ENCODE measurements around the gene PPM1H.
"Not testable (repeated sequence)": the region's sequence is repeated elsewhere in the genome, so short reads cannot be mapped to it uniquely, and the experiment has no call there.

Gene PPM1H, protein sequence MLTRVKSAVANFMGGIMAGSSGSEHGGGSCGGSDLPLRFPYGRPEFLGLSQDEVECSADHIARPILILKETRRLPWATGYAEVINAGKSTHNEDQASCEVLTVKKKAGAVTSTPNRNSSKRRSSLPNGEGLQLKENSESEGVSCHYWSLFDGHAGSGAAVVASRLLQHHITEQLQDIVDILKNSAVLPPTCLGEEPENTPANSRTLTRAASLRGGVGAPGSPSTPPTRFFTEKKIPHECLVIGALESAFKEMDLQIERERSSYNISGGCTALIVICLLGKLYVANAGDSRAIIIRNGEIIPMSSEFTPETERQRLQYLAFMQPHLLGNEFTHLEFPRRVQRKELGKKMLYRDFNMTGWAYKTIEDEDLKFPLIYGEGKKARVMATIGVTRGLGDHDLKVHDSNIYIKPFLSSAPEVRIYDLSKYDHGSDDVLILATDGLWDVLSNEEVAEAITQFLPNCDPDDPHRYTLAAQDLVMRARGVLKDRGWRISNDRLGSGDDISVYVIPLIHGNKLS

GRCh38 chr12:62934799-62935674, at the start of gene PPM1H:
Gene PPM1H (minus strand): TSS chr12:62935150. CDS start chr12:62934736, 414 bp downstream.
- peak; percentile 76 to 77 for ATAC-seq (replicated peaks)
- peak within 1 kb of the TSS; percentile 83 to 88 for H3K4me3 Mint-ChIP-seq
- H3K27me3 Mint-ChIP-seq, result peaks cover 31 to 40% of the 10 kb centered on the region in 2 donors
- H3K4me1 Mint-ChIP-seq, result peaks cover 13 to 17% of the 10 kb centered on the region in 2 donors
- H3K27ac Mint-ChIP-seq, result peak within 1 kb of the TSS; percentile 82
- H3K36me3 Mint-ChIP-seq, result no peaks in the 10 kb centered on the region
- peak; percentile 28 for DNase-seq
- peaks cover 0 to 3% of the 10 kb centered on the region in 2 donors for H3K9me3 Mint-ChIP-seq

- H3K4me3 Mint-ChIP-seq, result no peak overlapping the region
- H3K27me3 Mint-ChIP-seq, result no peaks in the 10 kb centered on the region
- H3K36me3 Mint-ChIP-seq, result no peaks in the 10 kb centered on the region
- H3K4me1 Mint-ChIP-seq, result no peaks in the 10 kb centered on the region
- ATAC-seq (replicated peaks) (peak in 1 of 2 donors; percentile 34), DNase-seq (no peak)
- H3K9me3 Mint-ChIP-seq, result no peaks in the 10 kb centered on the region
- no peak overlapping the region for H3K27ac Mint-ChIP-seq
These were observed 48.6 kb upstream of the PPM1H start for GRCh38 chr12:62983594-62983993.

DNA sequence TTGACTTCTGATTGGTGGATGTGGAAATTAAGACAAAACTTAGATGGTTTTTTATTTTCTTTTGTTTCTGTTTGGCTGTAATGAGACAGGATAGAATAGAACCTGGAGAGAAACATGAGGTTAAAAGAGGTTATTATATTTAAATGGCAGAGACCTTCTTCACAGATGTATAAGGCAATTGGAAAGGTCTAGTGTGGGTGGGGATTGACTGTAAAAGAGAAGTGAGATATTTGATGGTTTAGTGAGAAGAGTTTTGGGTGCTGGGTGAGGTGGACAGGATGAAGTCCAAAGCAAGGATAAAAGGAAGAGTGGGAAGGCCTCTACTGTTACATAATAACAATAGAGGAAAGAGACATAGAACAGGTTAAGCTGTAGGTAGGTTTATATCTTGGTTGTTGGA, 43.8 kb upstream of the PPM1H start:
- ATAC-seq (replicated peaks) (peak; percentile 74 to 79), DNase-seq (no peak)
- Mint-ChIP-seq H3K27me3 (peaks cover 0 to 5% of the 10 kb centered on the region in 2 donors), H3K36me3 (no peaks in the 10 kb centered on the region), H3K27ac (no peak overlapping the region), H3K4me3 (no peak overlapping the region), H3K4me1 (no peaks in the 10 kb centered on the region), H3K9me3 (no peaks in the 10 kb centered on the region)

GRCh38 chr12:62977883-62978282, 42.9 kb upstream of the PPM1H start:
- DNase-seq (no peak), ATAC-seq (replicated peaks) (no peak)
- Mint-ChIP-seq H3K27me3 (peaks cover 0 to 5% of the 10 kb centered on the region in 2 donors), H3K9me3 (no peaks in the 10 kb centered on the region), H3K36me3 (no peaks in the 10 kb centered on the region), H3K4me3 (no peak overlapping the region), H3K4me1 (no peaks in the 10 kb centered on the region), H3K27ac (no peak overlapping the region)

- H3K4me3 Mint-ChIP-seq, result no peak overlapping the region
- no peaks in the 10 kb centered on the region for H3K36me3 Mint-ChIP-seq
- ATAC-seq (replicated peaks) (no peak), DNase-seq (no peak)
- H3K27ac Mint-ChIP-seq, result no peak overlapping the region
- no peaks in the 10 kb centered on the region for H3K9me3 Mint-ChIP-seq
- no peaks in the 10 kb centered on the region for H3K4me1 Mint-ChIP-seq
- H3K27me3 Mint-ChIP-seq, result peaks cover 0 to 5% of the 10 kb centered on the region in 2 donors
These were observed 42.5 kb upstream of the PPM1H start for GRCh38 chr12:62977418-62977817.

DNA sequence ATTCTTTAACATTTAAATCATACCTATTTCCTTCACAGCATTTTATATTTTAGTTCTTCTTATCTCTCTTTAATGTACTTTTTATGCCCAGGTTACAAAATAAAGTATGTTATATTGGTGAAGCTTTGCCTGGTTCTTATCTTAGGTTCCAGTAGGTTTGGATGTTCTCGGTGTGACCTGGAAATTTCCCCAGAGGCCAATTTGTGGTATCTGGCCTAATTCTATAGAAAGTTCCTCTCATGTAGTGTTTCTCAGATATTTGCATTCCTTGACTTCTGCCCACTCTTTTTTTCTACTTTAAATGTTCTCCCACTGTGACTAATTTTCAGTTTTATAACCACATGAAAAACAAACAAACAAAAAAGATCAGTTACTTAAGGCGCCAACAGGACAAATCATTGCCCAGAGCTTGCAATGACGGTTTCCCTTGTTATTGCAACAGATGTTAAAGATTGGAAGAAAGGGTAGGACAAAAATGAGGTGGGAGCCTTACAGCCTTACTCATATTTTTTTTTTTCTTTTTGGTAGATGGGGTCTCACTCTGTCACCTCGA, 41.2 kb upstream of the PPM1H start:
- Mint-ChIP-seq H3K27ac (no peak overlapping the region), H3K4me1 (no peaks in the 10 kb centered on the region), H3K9me3 (no peaks in the 10 kb centered on the region), H3K27me3 (peaks cover 0 to 5% of the 10 kb centered on the region in 2 donors), H3K4me3 (no peak overlapping the region), H3K36me3 (no peaks in the 10 kb centered on the region)
- ATAC-seq (replicated peaks), result no peak
- no peak for DNase-seq

- DNase-seq (no peak), ATAC-seq (replicated peaks) (no peak)
- Mint-ChIP-seq H3K36me3 (no peaks in the 10 kb centered on the region), H3K4me1 (no peaks in the 10 kb centered on the region), H3K27ac (no peak overlapping the region), H3K9me3 (no peaks in the 10 kb centered on the region), H3K27me3 (peaks cover 0 to 5% of the 10 kb centered on the region in 2 donors), H3K4me3 (no peak overlapping the region)
These were observed 37.0 kb upstream of the PPM1H start for GRCh38 chr12:62971769-62972525.

DNA sequence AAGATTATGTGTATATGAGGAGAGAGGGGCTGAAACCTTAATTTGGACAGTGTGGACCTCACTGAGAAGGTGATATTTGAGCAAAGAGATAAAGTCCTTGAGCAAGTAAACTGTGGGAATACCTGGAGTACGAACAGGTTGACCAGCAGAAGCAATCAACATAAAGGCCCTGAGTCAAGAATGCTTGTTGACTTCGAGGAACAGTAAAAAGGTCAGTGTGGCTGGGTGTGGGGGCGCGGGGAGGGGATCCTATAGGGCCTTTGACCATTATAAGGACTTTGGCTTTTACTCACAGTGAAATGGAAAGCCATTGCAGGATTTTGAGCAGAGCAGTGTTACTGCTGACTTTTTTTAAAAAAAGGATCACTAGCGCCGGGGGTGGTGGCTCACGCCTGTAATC, 34.7 kb upstream of the PPM1H start:
- Mint-ChIP-seq H3K36me3 (no peaks in the 10 kb centered on the region), H3K4me1 (no peaks in the 10 kb centered on the region), H3K27ac (no peak overlapping the region), H3K9me3 (peaks cover 0 to 2% of the 10 kb centered on the region in 2 donors), H3K27me3 (peaks cover 0 to 5% of the 10 kb centered on the region in 2 donors), H3K4me3 (no peak overlapping the region)
- DNase-seq, result no peak
- ATAC-seq (replicated peaks), result no peak

DNA sequence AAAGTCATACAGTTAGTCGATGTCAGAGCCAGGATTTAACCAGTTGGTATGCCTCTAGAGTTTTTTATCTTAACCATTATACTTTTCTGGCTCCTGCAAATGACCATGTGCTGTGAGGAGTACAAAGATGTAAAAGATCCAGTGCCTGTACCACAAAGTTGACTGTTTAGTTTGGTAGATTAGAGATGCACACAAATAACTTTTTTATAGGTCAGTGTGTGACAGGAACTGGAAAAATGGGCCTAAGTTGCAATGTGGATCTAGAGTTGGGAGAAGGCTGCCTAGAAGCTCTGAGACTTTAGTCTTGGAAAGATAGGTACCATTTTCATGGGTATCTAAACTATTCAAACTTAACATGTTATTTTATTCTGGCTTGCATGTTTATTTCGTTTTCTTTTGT, 32.8 kb upstream of the PPM1H start:
- Mint-ChIP-seq H3K4me1 (no peaks in the 10 kb centered on the region), H3K4me3 (no peak overlapping the region), H3K36me3 (no peaks in the 10 kb centered on the region), H3K27ac (no peak overlapping the region), H3K9me3 (peaks cover 0 to 2% of the 10 kb centered on the region in 2 donors), H3K27me3 (no peaks in the 10 kb centered on the region)
- DNase-seq, result no peak
- no peak for ATAC-seq (replicated peaks)

- Mint-ChIP-seq H3K36me3 (no peaks in the 10 kb centered on the region), H3K4me1 (no peaks in the 10 kb centered on the region), H3K4me3 (no peak overlapping the region), H3K9me3 (peaks cover 2 to 3% of the 10 kb centered on the region in 2 donors), H3K27ac (no peak overlapping the region), H3K27me3 (no peaks in the 10 kb centered on the region)
- DNase-seq (no peak), ATAC-seq (replicated peaks) (no peak)
These were observed 32.1 kb upstream of the PPM1H start for GRCh38 chr12:62966990-62967506.

- H3K27ac Mint-ChIP-seq, DNase-seq, H3K4me1 Mint-ChIP-seq, H3K4me3 Mint-ChIP-seq, H3K27me3 Mint-ChIP-seq, H3K9me3 Mint-ChIP-seq, H3K36me3 Mint-ChIP-seq: not testable (repeated sequence)
- ATAC-seq (replicated peaks), result peak; percentile 50 to 57
These were observed 31.6 kb upstream of the PPM1H start for GRCh38 chr12:62966446-62966989.

DNA sequence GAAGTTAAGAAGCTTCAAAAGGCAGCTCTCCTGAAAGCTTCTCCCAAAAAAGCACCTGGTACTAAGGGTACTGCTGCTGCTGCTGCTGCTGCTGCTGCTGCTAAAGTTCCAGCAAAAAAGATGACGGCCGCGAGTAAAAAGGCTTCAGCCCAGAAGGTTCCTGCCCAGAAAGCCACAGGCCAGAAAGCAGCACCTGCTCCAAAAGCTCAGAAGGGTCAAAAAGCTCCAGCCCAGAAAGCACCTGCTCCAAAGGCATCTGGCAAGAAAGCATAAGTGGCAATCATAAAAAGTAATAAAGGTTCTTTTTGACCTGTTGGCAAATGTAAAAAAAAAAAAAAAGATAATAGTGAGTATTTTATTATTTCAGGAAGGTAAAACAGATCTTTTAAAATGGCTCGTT, 30.8 kb upstream of the PPM1H start:
- ATAC-seq (replicated peaks); H3K4me3 Mint-ChIP-seq; H3K36me3 Mint-ChIP-seq; H3K27me3 Mint-ChIP-seq; H3K27ac Mint-ChIP-seq; H3K4me1 Mint-ChIP-seq; DNase-seq; H3K9me3 Mint-ChIP-seq: not testable (repeated sequence)

DNA sequence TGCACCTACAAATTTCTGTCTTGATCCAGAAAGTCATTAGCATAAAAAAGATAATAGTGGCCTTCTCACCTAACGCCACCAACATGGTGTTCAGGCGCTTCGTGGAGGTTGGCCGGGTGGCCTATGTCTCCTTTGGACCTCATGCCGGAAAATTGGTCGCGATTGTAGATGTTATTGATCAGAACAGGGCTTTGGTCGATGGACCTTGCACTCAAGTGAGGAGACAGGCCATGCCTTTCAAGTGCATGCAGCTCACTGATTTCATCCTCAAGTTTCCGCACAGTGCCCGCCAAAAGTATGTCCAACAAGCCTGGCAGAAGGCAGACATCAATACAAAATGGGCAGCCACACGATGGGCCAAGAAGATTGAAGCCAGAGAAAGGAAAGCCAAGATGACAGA, 30.3 kb upstream of the PPM1H start:
- not testable (repeated sequence) for H3K4me1 Mint-ChIP-seq; H3K36me3 Mint-ChIP-seq; H3K4me3 Mint-ChIP-seq; DNase-seq; ATAC-seq (replicated peaks); H3K27ac Mint-ChIP-seq; H3K27me3 Mint-ChIP-seq; H3K9me3 Mint-ChIP-seq
